ENCODE data around the gene ABCC5.

DNA sequence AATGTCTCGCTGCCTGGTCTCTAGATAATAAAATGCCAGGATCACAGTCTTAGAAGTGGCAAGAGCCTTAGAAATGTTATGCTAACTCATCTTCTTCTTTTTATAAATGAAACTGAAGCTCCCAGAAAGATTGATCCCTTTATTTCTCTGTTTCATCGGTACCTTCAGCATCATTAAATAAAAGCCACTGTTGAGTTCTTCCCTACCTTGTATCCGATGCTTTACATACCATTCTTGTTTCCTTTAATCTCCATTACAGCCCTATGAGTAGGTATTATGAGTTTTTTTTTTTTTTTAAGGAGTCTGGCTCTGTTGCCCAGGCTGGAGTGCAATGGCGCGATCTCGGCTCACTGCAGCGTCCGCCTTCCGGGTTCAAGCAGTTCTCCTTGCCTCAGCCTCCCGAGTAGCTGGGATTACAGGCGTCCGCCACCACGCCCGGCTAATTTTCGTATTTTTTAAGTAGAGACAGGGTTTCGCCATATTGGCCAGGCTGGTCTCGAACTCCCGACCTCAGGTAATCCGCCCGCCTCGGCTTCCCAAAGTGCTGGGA, 815 bp upstream of the ABCC5 start:
- TF ChIP-seq, protein P1, sequence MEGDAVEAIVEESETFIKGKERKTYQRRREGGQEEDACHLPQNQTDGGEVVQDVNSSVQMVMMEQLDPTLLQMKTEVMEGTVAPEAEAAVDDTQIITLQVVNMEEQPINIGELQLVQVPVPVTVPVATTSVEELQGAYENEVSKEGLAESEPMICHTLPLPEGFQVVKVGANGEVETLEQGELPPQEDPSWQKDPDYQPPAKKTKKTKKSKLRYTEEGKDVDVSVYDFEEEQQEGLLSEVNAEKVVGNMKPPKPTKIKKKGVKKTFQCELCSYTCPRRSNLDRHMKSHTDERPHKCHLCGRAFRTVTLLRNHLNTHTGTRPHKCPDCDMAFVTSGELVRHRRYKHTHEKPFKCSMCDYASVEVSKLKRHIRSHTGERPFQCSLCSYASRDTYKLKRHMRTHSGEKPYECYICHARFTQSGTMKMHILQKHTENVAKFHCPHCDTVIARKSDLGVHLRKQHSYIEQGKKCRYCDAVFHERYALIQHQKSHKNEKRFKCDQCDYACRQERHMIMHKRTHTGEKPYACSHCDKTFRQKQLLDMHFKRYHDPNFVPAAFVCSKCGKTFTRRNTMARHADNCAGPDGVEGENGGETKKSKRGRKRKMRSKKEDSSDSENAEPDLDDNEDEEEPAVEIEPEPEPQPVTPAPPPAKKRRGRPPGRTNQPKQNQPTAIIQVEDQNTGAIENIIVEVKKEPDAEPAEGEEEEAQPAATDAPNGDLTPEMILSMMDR (IDR thresholded peaks at IDR 0.05; ENCODE audit: insufficient read depth, low read depth, low read length) = no peak
- no peak for TF ChIP-seq EZH2 (IDR thresholded peaks at IDR 0.05; ENCODE audit: insufficient read depth, low read length)

All from astrocyte (in vitro differentiated cells and primary cell).